Effector memory CD8-positive, alpha-beta T cell (primary cell): Measurements from ENCODE around the gene FZD2.

Experiments
- ATAC-seq: fragments of 150-1000 bp; cut with Tn5 transposase; replicated peaks from 2 replicates; pipeline ENCODE4 v1.10.0; 2021; ENCODE audit warnings: mild to moderate bottlenecking, moderate library complexity
- DNase-seq, 3 experiments: peaks; one replicate each; pipeline ENCODE4 v3.0.0; 2021
- H3K27ac Mint-ChIP-seq, 2 donors: one replicate each; pipeline ENCODE4 v1.8.0; 2022; ENCODE audit warnings: mild to moderate bottlenecking in 2 of 2, mixed read lengths in 2 of 2, moderate library complexity in 2 of 2
- H3K27me3 Mint-ChIP-seq, 2 donors: one replicate each; pipeline ENCODE4 v1.8.0; 2022; ENCODE audit warnings: mixed read lengths in 2 of 2
- H3K36me3 Mint-ChIP-seq: one replicate; pipeline ENCODE4 v1.8.0; 2022; ENCODE audit warnings: mild to moderate bottlenecking, moderate library complexity, mixed read lengths; ENCODE audit not compliant: insufficient read depth
- H3K4me1 Mint-ChIP-seq, 2 donors: one replicate each; pipeline ENCODE4 v1.8.0; 2022; ENCODE audit warnings: low read depth in 2 of 2, mixed read lengths in 2 of 2
- H3K4me3 Mint-ChIP-seq, 2 donors: one replicate each; pipeline ENCODE4 v1.8.0; 2022; ENCODE audit warnings: mild to moderate bottlenecking in 2 of 2, mixed read lengths in 2 of 2, moderate library complexity in 2 of 2
- H3K9me3 Mint-ChIP-seq, 2 donors: one replicate each; pipeline ENCODE4 v1.8.0; 2022; ENCODE audit warnings: mixed read lengths in 2 of 2

Gene FZD2

DNA sequence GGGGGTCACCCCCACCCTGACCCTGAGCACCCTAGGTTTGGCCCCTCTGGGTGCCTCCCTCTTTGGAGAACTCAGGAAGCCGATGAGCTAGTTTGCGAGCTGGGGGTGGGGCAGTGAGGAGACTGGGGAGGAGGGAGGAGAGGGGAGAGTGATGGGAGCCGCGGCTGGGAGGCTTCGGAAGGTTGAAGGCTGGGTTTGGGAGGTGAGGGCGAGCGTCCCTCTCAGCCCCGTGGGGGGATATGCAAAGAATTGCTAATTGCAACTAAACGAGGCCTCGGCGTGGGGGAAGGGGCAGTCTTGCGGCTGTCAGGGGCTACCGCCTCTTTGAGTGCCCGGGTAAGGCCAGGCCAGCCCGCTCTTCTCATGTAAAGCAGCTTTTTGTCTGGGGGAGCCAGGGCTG, 17.6 kb upstream of the FZD2 start:
- H3K4me3 Mint-ChIP-seq, result no peak overlapping the region
- H3K27ac Mint-ChIP-seq, result no peak overlapping the region
- H3K36me3 Mint-ChIP-seq, result peaks cover 4% of the 10 kb centered on the region
- DNase-seq (no peak), ATAC-seq (no peak)
- no peaks in the 10 kb centered on the region for H3K4me1 Mint-ChIP-seq
- no peaks in the 10 kb centered on the region for H3K9me3 Mint-ChIP-seq
- peaks cover 44 to 68% of the 10 kb centered on the region in 2 donors for H3K27me3 Mint-ChIP-seq

DNA sequence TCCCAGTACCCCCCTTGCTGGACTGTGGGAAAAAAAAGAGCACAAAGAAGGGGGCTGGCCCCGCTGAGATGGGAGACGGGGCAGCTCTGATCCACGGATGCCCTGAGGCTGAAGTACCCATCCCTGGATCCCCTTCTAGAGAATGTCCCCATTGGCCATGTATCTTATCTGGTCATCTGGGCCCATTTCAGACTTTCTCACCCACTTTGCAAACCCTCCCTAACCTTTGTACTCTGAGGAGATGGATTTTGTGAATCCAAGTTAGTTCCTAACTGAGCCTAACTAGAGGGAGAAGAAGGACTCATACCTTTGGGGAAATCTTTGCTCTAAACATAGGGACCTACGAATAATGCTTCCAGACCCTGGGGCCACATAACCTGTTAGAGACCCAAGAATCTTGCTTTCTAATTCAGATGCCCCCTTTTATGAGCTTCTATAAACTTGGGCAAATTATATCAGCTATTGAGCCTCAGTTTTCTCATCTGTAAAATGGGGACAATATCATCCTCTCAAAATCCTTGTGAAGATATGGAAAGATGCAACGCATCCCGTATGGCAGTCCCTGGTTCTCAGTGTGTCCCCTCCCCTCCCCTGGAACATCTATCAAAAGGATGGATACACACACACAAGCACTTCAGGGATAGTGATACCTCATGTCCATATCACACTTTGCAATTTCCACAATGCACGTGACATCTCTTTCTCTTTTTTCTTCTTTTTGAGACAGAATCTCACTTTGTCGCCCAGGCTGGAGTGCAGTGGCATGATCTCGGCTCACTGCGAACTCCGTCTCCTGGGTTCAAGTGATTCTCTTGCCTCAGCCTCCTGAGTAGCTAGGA, 16.8 kb upstream of the FZD2 start:
- no peaks in the 10 kb centered on the region for H3K9me3 Mint-ChIP-seq
- H3K27me3 Mint-ChIP-seq, result peaks cover 50 to 76% of the 10 kb centered on the region in 2 donors
- H3K4me1 Mint-ChIP-seq, result no peaks in the 10 kb centered on the region
- H3K27ac Mint-ChIP-seq, result no peak overlapping the region
- H3K4me3 Mint-ChIP-seq, result no peak overlapping the region
- ATAC-seq (no peak), DNase-seq (no peak)
- peaks cover 4% of the 10 kb centered on the region for H3K36me3 Mint-ChIP-seq

DNA sequence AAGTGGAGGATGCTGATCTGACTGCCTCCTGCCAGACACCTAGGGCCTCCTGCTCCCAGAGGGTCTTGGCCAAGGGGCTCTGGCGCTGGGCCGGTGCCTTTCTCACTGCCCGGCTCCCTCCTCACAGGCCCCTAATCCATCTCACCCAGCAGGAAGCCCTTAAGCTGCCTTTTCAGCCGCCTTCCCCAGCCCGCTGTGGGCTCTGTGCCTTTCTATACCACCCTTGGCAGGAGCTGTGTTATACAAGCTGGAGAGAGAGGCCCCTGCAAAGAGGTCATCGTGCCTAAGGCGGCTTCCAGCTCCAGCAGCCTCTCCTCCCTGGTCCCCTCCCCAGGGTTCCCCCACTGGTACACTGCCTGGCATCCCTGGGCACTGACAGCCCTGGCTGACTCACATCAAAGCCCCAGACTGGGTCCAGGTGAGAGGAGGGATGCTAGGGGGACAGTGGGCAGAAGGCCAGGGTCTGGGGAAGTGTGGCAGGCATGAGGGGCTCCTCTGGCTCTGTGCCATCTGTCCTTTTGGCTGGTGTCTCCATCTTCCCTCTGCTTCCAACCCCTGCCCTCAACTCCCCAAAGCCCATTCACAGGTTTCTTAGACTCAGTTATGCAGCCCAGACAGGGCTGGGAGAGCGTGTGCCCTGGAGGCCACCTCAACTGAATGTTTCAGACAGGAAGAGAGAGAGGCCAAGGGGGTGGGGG, 15.3 kb upstream of the FZD2 start:
- H3K27me3 Mint-ChIP-seq, result peaks cover 56 to 92% of the 10 kb centered on the region in 2 donors
- H3K4me1 Mint-ChIP-seq, result no peaks in the 10 kb centered on the region
- ATAC-seq (no peak), DNase-seq (no peak)
- no peaks in the 10 kb centered on the region for H3K9me3 Mint-ChIP-seq
- H3K4me3 Mint-ChIP-seq, result no peak overlapping the region
- no peak overlapping the region for H3K27ac Mint-ChIP-seq
- H3K36me3 Mint-ChIP-seq, result peaks cover 4% of the 10 kb centered on the region

DNA sequence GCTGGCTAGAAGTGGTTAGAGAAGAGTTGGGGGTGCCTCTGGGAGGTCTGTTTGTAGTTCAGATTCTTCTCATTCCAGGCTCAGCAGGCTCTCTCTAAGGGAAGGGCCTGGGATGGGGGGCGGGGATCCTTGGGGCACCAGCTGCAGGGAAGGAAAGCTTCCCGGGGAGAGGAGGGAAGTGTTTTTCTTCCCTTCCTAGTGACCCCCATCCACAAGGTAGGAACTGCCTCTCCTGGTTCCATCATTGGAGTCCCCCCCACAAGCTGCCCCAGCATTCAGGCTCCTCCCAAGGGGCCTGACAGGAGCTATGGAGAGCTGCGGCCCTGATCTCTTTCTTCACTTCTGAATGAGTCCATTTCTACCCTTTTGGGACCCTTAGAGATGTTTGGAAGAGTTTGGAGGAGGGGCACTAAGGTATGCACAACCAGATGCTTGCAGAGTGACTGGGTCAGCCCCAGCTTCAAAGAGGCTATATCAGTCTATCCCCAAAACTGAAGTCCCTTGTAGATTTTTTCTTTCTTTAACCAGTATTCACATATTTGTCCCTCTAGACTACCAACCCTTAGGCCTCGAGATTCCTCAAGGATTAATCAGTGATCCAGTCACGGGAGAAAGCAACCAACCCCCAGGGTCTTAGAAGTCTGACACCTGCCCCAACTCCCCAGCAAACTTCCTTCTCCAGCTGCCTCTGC, 13.9 kb upstream of the FZD2 start:
- no peak for DNase-seq
- Mint-ChIP-seq H3K4me3 (no peak overlapping the region), H3K9me3 (no peaks in the 10 kb centered on the region), H3K27me3 (peaks cover 56 to 100% of the 10 kb centered on the region in 2 donors), H3K36me3 (peaks cover 4% of the 10 kb centered on the region), H3K4me1 (no peaks in the 10 kb centered on the region), H3K27ac (no peak overlapping the region)
- ATAC-seq, result no peak

DNA sequence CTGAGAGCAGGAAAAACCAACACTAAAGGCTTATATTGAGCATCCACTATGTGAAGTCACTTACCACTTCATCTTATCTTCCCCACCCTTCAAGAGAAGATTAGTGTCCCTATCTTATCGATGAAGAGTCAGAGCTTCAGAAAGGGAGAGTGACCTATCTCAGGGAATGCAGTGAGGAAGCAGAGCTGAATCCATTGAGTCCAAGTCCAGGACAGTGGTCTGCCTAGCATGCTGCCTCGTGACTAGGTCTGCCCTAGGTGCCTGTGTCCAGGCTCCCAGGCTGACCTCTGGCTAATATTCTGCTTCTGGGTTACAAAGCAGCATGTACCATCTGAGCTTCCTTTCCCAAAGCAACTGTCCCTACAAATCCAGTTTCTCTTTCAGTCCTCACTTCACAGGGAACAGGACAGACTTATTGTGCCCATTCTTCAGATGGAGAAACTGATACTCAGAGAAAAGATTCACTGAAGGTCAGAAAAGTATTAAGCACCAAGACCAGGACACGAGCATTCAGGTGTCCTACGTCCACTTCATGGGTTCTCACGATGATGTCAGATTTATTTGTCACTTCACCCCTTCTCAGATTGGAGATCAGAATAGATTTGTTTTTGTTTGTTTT, 13.3 kb upstream of the FZD2 start:
- Mint-ChIP-seq H3K27ac (no peak overlapping the region), H3K27me3 (peaks cover 57 to 97% of the 10 kb centered on the region in 2 donors), H3K36me3 (peaks cover 4% of the 10 kb centered on the region), H3K4me1 (no peaks in the 10 kb centered on the region), H3K4me3 (no peak overlapping the region), H3K9me3 (no peaks in the 10 kb centered on the region)
- DNase-seq (no peak), ATAC-seq (no peak)

DNA sequence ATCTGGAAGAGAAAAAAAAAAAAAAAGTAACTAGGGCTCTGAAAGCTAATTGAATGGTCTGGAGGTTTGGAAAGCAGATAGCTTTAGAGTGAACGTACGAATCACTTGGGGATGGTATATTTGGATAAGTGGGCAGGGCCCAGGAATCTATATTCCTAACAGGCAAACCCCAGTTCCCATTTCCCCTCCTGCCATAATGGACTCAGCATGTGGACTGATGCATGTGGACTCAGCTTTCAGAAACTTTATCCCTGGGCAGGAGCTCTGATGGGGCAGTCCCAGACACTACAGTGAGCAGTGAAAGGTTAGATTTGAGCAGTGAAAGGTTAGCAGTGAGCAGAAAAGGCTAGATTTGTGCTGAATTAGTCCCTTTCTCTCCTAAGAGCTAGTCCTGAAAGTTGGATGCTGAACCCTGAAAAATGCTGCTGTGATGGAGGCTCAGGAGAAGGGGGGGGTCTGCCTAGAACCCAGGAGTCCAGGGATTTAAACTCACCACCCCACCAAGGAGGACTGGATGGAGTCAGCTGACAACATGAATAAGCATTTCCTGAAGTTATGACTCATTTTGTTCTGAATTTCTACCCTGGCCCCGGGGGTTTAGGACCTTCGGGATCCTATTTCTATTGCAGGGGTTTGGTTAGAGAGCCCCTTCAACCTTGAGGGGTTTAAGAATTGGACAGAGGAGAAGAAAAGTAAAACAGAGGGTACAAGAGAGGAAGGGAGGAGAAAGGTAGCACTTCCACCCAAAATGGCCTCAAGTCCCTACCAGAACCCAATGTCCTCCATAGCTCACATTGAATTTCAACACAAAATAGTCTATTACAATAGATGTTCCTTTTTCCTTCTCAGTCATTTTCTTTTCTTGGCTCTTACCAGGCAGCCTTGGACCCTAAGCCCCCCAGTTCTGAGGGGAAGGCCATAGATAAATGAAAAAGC, 10.3 kb upstream of the FZD2 start:
- no peaks in the 10 kb centered on the region for H3K9me3 Mint-ChIP-seq
- no peak for ATAC-seq

DNA sequence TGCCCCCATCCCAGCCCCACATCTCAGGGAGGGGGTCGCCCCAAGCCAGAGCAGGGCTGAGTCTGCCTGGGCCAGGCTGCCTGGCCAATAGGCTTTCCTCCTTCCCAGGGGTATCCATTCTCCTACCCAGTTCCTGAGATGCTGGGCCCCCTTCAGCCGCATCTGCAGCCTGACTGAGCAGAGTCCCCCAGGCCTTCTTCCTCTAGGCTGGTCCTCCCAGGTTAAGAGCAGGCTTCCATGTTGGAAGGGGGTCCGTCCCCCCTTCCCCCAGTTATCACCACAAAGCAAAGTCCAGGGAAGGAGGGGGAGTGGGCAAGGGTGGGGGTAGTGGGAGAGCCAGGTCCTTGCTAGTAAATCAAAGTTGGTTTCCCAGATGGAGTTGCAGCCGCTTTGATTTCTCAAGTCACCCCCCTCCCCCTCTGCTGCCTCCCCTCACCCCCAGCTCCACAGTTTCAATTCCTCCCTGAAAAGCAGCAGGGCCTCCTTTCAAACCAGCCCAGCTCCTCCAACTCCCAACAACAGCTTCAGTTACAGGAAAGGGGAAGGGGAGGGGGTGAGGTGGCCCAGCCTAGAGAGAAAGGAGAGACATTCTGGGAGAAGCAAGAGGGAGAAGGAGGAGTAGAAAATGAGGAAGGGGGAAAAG, 9.5 kb upstream of the FZD2 start:
- Mint-ChIP-seq H3K9me3 (no peaks in the 10 kb centered on the region), H3K27me3 (peaks cover 52 to 92% of the 10 kb centered on the region in 2 donors), H3K27ac (no peak overlapping the region), H3K36me3 (no peaks in the 10 kb centered on the region), H3K4me3 (no peak overlapping the region), H3K4me1 (no peaks in the 10 kb centered on the region)
- ATAC-seq (no peak), DNase-seq (no peak)

More for the DNA sequence above, 10.3 kb upstream of the FZD2 start:
- Mint-ChIP-seq H3K4me1 (no peaks in the 10 kb centered on the region), H3K27me3 (peaks cover 52 to 92% of the 10 kb centered on the region in 2 donors), H3K27ac (no peak overlapping the region), H3K36me3 (no peaks in the 10 kb centered on the region), H3K4me3 (no peak overlapping the region)
- DNase-seq, result no peak

DNA sequence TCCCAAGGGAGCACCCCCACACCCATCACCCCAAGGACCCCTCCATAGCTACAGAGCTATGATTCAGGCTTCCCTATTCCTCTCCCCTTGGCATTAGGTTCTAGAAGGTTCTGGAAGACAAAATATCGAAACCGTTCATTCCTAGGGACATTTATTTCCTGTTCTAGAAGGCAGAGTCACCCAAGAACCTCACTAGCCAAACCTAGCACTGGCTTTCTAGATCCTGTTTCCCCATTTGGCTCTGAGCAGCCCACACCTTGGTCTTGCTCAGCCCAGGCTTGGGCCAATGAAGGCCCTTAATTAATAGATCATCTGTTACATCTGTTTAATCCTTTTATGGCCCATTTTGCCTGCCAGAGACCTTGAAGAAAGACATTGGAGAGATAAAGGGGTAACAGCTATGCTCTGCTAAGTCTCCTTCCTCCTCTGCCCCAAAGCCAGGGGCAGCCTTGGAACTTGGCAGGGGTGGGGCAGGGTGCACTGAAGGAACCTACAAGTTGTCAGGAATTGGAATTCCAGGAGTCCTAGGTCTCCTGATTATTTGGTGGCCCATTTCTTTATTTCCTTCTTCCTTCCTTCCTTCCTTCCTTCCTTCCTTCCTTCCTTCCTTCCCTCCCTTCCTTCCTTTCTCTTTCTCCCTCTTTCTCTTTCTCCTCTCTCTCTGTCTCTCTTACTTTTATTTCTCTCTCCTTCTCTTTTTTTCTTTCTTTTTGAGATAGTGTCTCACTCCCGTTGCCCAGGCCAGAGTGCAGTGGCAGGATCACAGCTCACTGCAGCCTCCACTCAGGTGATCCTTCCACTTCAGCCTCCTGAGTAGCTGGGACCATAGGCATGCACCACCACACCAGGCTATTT, 8.7 kb upstream of the FZD2 start:
- Mint-ChIP-seq H3K36me3 (no peaks in the 10 kb centered on the region), H3K9me3 (no peaks in the 10 kb centered on the region), H3K4me1 (no peaks in the 10 kb centered on the region), H3K27me3 (peaks cover 46 to 86% of the 10 kb centered on the region in 2 donors), H3K4me3 (no peak overlapping the region), H3K27ac (no peak overlapping the region)
- ATAC-seq (no peak), DNase-seq (no peak)

DNA sequence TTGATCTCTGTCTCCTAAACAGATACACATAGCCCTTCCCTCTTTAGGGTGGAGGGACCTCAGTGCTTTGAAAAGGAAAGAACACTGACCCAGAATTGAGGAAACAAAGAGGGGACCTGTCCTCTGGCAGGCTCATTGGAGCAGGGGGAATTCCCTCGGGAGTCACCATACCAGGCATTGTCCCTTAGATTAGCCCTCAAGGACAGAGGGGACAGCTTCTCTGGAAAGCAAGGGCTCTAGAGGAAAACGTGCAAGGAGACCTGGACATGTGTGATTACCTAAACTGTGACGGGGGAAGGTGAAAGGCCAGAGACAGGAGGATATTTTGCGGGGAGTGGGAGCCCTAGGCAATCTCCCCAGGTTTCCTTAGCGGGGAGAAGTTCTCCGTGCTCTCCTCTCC, 7.6 kb upstream of the FZD2 start:
- DNase-seq (no peak), ATAC-seq (no peak)
- no peak overlapping the region for H3K4me3 Mint-ChIP-seq
- no peaks in the 10 kb centered on the region for H3K4me1 Mint-ChIP-seq
- no peak overlapping the region for H3K27ac Mint-ChIP-seq
- H3K9me3 Mint-ChIP-seq, result no peaks in the 10 kb centered on the region
- no peaks in the 10 kb centered on the region for H3K36me3 Mint-ChIP-seq
- peaks cover 37 to 76% of the 10 kb centered on the region in 2 donors for H3K27me3 Mint-ChIP-seq

DNA sequence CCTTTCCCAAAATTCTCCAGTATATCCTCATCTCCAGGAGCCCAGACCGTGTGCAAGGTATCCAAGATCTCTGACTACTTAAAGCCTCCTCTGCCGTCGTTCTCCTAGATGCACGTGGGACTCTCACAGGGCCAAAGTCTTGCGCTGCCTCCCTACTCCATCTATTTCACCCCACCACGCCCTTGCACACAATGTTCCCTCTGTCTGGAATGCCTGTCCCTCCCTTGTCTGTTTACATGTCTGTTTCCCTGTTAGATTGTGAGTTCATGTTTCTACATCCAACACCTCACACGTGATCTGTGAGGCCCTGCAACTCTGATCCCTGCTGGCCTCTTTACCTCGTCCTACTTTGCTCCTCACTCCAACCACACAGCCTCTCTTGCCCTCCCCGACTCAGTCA, 4.9 kb upstream of the FZD2 start:
- Mint-ChIP-seq H3K36me3 (peaks cover 8% of the 10 kb centered on the region), H3K27me3 (peaks cover 36 to 74% of the 10 kb centered on the region in 2 donors), H3K4me3 (no peak overlapping the region), H3K9me3 (no peaks in the 10 kb centered on the region), H3K4me1 (peaks cover 14 to 15% of the 10 kb centered on the region in 2 donors), H3K27ac (no peak overlapping the region)
- ATAC-seq (no peak), DNase-seq (no peak)

DNA sequence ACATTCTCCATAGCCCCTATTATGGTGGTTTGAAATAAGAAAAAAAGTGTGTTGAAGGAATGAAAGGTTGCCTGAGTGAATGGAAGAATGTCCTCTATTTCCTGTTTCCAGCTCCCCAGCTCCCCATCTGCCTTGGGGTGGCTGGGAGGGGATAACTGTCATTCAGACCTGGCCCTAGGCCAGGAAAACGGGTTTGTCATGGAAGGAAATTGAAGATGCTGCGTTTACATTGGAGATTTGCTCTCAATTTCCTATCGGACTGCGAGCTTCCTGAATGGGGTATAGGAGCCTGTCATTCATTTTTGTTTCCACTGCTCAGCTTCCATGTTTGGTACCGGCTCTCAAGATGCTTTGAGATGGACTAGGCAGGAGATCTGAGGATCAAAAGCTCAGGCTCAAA, 2.2 kb upstream of the FZD2 start:
- H3K4me1 Mint-ChIP-seq, result peaks cover 24 to 27% of the 10 kb centered on the region in 2 donors
- H3K27ac Mint-ChIP-seq, result no peak overlapping the region
- peak overlapping the region in 1 of 2 donors; percentile 14 for H3K4me3 Mint-ChIP-seq
- H3K36me3 Mint-ChIP-seq, result peaks cover 14% of the 10 kb centered on the region
- DNase-seq (no peak), ATAC-seq (no peak)
- H3K27me3 Mint-ChIP-seq, result peaks cover 44 to 78% of the 10 kb centered on the region in 2 donors
- H3K9me3 Mint-ChIP-seq, result no peaks in the 10 kb centered on the region
